NCI-H187 (cell line): ENCODE measurements around the gene TCHHL1.

Experiments
- DNase-seq, 2 experiments: peaks; one replicate each; lab custom pipeline; 2025; lab: John Stamatoyannopoulos, UW

TCHHL1 gene

DNA sequence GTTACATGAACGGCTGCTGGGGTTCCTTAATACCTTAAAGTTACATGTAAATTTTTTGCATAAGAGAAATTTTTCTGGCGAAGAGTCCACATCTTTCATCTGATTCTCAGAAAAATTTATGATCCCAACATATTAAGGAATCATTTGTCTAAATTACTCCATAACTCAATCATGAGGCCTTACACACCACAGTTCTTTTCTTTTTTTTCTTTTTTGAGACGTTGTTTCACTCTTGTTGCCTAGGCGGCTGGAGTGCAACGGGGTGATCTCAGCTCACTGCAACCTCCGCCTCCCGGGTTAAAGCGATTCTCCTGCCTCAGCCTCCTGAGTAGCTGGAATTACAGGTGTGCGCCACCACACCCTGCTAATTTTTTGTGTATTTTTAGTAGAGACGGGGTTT, 50.0 kb downstream of the TCHHL1 start:
- DNase-seq: no peak

DNA sequence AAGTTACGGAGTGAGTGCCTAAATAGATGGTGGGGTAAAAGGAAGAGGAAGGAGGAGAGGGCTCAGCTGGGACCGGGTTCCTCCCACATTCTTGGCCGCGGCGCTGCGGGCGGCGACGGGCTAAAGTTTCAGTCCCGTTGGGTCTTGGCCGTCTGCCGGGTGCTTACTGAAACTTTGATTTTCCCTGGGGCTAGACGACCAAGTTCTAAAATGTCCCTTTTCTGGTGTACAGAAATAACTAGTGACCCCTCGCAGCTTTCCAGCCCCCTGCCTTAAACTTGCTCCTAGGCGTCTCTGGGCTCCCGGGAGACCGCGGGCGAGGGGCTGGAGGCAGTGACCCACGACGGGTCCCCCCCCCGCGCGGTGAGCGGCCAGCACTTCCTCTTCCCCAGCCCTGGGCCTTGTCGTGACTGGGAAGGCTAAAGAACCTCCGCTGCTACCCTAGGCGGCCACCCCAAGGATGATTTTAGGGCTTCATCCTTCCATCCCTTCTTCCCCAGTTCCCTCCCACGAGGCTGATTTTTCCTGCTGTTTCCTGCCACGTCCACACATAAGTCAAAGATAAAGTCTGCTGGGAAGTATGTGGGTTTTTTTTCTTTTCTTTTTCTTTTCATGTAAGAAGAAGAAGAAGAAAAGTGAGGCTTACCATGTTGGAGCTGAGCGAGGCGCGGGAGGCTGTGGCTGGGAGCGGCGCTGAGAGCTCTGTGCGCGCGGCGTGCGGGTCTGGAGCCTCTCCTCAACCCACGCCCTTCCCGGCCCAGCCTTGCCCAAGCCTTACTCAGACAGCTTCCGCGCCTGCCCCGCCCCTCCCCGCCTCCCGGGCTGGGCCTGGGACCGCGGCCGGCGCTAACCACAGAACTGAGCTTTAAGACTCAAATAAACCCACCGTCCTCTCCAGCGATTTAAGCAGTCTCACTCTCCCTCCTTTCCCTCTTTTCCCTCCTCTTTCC, 52.3 kb downstream of the TCHHL1 start, which contains the start of gene S100A11:
Gene S100A11, minus strand, starts transcription at position 738 of the 950 bp plus-strand sequence. Its CDS starts 89 bp downstream, at position 649.
- peak; percentile 52 to 56 for DNase-seq

DNA sequence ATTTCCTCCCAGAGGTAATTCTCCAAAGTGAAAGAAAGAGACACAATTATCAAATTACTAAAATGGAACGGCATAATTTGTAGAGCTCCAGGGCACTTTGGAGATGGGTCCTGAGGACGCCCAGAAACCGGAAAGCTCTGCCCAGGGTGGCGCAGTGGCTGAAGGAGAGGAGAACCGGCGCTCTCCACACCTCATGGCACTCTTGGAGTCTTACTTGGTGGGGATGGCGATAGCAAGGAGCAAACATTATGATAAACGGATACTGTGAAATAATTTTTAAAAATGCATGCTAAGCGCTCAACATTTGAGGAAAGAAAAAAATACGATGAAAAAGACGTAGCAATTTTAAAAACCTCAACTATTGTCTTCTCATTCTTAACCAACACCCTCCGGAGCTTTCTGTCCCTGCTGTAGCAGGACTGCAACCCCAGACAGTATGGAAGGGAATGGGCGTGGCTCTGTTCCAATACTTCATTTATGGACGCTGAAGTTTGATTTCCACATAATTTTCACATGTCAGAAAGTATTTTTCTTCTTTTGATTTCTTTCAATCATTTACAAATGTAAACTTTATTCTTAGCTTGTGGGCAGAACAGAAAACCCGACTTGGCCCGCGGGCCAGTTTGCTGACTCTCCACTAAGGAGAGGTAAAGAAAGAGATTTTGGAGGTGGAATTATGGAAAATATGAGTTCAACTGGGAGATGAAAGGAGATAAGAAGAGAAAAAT, 53.2 kb downstream of the TCHHL1 start:
- peak in 1 of 2 experiments; percentile 53 for DNase-seq

DNA sequence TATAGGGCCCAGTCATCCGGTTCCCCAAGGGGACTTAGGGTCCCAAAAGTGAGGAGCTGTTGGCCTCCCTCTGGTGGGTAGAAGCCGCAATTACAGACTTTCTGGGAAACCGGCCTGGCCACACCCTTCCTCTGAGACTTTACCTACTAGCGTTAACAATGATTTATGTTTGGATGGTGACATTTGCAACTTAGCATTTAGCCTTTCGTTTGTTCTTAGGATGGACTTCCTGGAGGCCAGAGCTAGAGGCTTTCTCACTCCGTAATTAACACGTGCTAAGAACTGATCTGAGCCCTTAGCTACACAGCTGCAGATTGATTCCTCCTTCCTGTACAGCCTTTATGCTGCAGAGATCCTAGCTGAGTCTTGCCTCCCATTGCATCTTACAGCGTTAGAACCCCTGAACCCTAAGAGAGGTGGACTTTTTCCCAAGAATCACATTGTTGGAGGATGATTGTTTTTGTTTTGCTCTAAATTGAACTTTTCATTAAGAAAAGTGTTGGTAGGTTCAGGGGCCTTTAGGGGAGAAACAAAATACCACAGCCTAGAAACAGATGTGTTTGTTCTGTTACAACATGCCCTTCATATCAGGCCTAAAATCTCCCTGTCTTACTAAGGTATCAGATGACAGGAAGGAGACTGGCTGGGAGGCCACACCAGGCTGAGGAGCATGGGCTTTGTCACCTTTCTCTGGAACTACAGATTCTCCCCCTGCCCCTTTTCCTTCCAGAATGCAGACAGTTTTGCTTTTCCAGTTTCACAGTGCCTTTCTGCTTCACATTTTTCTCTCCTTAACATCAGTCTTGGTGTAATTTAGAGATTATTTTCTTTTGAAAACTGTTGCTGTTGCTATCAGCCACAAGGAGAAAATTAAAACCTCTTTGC, 54.0 kb downstream of the TCHHL1 start:
- DNase-seq: peak; percentile 20 to 95

DNA sequence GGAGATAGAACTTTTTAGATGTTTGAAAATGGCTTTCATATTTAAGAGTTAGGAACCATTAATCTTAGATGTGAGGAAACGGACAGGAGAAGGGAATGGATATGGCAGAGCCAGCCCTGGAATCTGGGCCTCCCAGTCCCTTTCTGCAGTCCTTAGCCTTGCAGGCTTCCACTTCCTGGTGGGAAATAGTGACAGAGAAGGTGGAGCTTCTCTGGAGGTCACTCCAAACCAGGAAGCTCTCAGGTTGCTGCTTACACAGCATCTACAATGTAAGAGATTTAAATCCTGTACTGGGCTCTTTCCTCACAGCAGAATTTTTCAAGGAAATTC, 54.6 kb downstream of the TCHHL1 start:
- DNase-seq: no peak
